ENCODE data around the gene TERB2.

The TERB2 gene

DNA sequence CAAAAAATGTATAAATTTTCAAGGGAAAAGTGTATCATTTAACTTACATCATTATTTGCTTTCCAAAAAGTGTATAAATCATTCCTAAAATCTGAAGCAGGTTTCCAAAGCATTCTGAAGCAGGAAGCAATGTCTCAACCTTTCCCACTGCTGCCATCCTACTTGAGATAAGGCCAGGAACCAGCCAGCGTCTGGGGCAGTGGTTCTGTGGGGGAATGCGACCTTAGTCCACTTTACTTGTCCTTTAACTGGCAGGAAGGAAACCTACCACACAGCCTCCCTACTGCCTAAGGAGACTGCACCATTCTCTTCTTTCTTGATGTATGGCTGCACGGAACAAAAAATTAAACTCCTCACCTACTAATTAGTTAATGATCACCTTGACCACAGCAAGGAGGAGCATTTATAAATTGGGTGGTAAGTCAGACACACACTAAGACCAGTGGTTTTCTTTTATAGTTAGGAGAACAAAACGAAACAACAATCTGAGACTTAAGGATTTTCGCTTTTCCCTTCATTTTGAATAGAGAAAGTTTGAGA is 70.2 kb downstream of the TERB2 start:
- peaks cover 0 to 22% of the 10 kb centered on the region in 2 experiments; a peak in 1 of 3 replicates for H3K36me3 ChIP-seq (ENCODE audit: control insufficient read depth in 2 of 2, insufficient read depth in 1 of 2, low read length in 2 of 2)
- ChIA-PET CTCF (interaction anchor here (1.5 kb wide), 1 partner anchor 91 kb away, joined by 3 read pairs; no protein-coding TSS in a partner anchor), POLR2A (no interaction called here)
- H3K4me1 ChIP-seq (ENCODE audit: control insufficient read depth, insufficient read depth, low read length) = peaks cover 2% of the 10 kb centered on the region; the same call in 1 of the 2 replicates
- no peak for TF ChIP-seq ZSCAN5A (tag by site-specific recombination; IDR thresholded peaks at IDR 0.05)
- TF ChIP-seq ZNF433 (tag by site-specific recombination; IDR thresholded peaks at IDR 0.05; ENCODE audit: low read depth) = no peak
- no peak for TF ChIP-seq ZNF560 (tag by site-specific recombination; IDR thresholded peaks at IDR 0.05; ENCODE audit: borderline replicate concordance)
- TF ChIP-seq ZNF777 (tag by site-specific recombination; IDR thresholded peaks at IDR 0.05; ENCODE audit: borderline replicate concordance) = no peak
- no peak for TF ChIP-seq ZNF677 (tag by site-specific recombination; IDR thresholded peaks at IDR 0.05)
- TF ChIP-seq ZNF350 (tag by site-specific recombination; IDR thresholded peaks at IDR 0.05) = no peak
- no peak for TF ChIP-seq ZFP41 (tag by site-specific recombination; IDR thresholded peaks at IDR 0.05; ENCODE audit: borderline replicate concordance)
- TF ChIP-seq FEZF1 (tag by site-specific recombination; IDR thresholded peaks at IDR 0.05) = no peak
- no peak for TF ChIP-seq ZNF266 (tag by site-specific recombination; IDR thresholded peaks at IDR 0.05; ENCODE audit: low read depth)
- TF ChIP-seq ZNF302 (tag by site-specific recombination; IDR thresholded peaks at IDR 0.05; ENCODE audit: low read depth) = no peak
- TF ChIP-seq ZNF707 (tag by site-specific recombination; IDR thresholded peaks at IDR 0.05) = no peak
- TF ChIP-seq ZSCAN30 (tag by site-specific recombination; IDR thresholded peaks at IDR 0.05) = no peak
- TF ChIP-seq ZNF148 (tag by site-specific recombination; IDR thresholded peaks at IDR 0.05; ENCODE audit: borderline replicate concordance) = no peak
- TF ChIP-seq, protein P1, sequence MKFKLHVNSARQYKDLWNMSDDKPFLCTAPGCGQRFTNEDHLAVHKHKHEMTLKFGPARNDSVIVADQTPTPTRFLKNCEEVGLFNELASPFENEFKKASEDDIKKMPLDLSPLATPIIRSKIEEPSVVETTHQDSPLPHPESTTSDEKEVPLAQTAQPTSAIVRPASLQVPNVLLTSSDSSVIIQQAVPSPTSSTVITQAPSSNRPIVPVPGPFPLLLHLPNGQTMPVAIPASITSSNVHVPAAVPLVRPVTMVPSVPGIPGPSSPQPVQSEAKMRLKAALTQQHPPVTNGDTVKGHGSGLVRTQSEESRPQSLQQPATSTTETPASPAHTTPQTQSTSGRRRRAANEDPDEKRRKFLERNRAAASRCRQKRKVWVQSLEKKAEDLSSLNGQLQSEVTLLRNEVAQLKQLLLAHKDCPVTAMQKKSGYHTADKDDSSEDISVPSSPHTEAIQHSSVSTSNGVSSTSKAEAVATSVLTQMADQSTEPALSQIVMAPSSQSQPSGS (tag by site-specific recombination; IDR thresholded peaks at IDR 0.05; ENCODE audit: low read depth) = no peak
- TF ChIP-seq ZBTB7A (tag by site-specific recombination; IDR thresholded peaks at IDR 0.05; ENCODE audit: low read depth) = no peak
- TF ChIP-seq TRIM28 (IDR thresholded peaks at IDR 0.05; ENCODE audit: borderline replicate concordance, low read length) = no peak
- TF ChIP-seq, protein P2, sequence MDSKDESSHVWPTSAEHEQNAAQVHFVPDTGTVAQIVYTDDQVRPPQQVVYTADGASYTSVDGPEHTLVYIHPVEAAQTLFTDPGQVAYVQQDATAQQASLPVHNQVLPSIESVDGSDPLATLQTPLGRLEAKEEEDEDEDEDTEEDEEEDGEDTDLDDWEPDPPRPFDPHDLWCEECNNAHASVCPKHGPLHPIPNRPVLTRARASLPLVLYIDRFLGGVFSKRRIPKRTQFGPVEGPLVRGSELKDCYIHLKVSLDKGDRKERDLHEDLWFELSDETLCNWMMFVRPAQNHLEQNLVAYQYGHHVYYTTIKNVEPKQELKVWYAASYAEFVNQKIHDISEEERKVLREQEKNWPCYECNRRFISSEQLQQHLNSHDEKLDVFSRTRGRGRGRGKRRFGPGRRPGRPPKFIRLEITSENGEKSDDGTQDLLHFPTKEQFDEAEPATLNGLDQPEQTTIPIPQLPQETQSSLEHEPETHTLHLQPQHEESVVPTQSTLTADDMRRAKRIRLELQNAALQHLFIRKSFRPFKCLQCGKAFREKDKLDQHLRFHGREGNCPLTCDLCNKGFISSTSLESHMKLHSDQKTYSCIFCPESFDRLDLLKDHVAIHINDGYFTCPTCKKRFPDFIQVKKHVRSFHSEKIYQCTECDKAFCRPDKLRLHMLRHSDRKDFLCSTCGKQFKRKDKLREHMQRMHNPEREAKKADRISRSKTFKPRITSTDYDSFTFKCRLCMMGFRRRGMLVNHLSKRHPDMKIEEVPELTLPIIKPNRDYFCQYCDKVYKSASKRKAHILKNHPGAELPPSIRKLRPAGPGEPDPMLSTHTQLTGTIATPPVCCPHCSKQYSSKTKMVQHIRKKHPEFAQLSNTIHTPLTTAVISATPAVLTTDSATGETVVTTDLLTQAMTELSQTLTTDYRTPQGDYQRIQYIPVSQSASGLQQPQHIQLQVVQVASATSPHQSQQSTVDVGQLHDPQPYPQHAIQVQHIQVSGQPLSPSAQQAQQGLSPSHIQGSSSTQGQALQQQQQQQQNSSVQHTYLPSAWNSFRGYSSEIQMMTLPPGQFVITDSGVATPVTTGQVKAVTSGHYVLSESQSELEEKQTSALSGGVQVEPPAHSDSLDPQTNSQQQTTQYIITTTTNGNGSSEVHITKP (tag by site-specific recombination; IDR thresholded peaks at IDR 0.05) = no peak
- no peaks in the 10 kb centered on the region for H3K9me3 ChIP-seq (ENCODE audit: control insufficient read depth, insufficient read depth, low read depth, low read length)
- no peak overlapping the region for H3K4me3 ChIP-seq (ENCODE audit: low read depth, low read length)
- no peak overlapping the region for H3K27ac ChIP-seq (ENCODE audit: extremely low read depth, low read depth, low read length)

Data from HEK293 (cell line).